Activated naive CD4-positive, alpha-beta T cell treated with anti-CD3 and anti-CD28 coated beads, Interleukin-2, amount 10 ng/mL, durations not matched to agents 7 days and 5 days (primary cell): Measurements from ENCODE around the gene GINS2.

ENCODE experiments used
- CTCF ChIA-PET: fragments of 350-600 bp; sonication (Branson Sonifier 250); formaldehyde crosslinking; loops from one replicate; lab custom pipeline; 2021; ENCODE audit warnings: antibody characterized with exemption; lab: Charles Lee
- DNase-seq: peaks from one replicate; pipeline ENCODE4 v3.0.0-alpha.2; 2020
- H3K27ac Mint-ChIP-seq: one replicate; pipeline ENCODE4 v1.8.0; 2021; ENCODE audit warnings: mild to moderate bottlenecking, moderate library complexity, mixed read lengths
- H3K27me3 Mint-ChIP-seq: one replicate; pipeline ENCODE4 v1.8.0; 2021; ENCODE audit warnings: mild to moderate bottlenecking, mixed read lengths
- H3K36me3 Mint-ChIP-seq: one replicate; pipeline ENCODE4 v1.8.0; 2021; ENCODE audit warnings: mixed read lengths
- H3K4me1 Mint-ChIP-seq: one replicate; pipeline ENCODE4 v1.8.0; 2021; ENCODE audit warnings: mixed read lengths
- H3K4me3 Mint-ChIP-seq: one replicate; pipeline ENCODE4 v1.8.0; 2021; ENCODE audit warnings: mild to moderate bottlenecking, moderate library complexity, mixed read lengths
- H3K9me3 Mint-ChIP-seq: one replicate; pipeline ENCODE4 v1.8.0; 2021; ENCODE audit warnings: mixed read lengths

Gene GINS2

GRCh38 chr16:85688586-85689284 lies at the start of gene GINS2:
Gene GINS2, minus strand, starts transcription at chr16:85688954. Its CDS starts 56 bp downstream, at chr16:85688898.
- Mint-ChIP-seq H3K4me1 (peaks cover 26% of the 10 kb centered on the region), H3K27ac (peak within 1 kb of the TSS; percentile 80), H3K36me3 (peaks cover 8% of the 10 kb centered on the region), H3K4me3 (peak within 1 kb of the TSS; percentile 81), H3K27me3 (peaks cover 39% of the 10 kb centered on the region), H3K9me3 (no peaks in the 10 kb centered on the region)
- CTCF ChIA-PET = interaction anchor here (1.2 kb wide), 1 partner anchor 272 kb away, joined by 3 read pairs; no protein-coding TSS in a partner anchor
- DNase-seq = peak; percentile 93

GRCh38 chr16:85736921-85737320 lies 48.2 kb upstream of the GINS2 start:
- Mint-ChIP-seq H3K4me3 (no peak overlapping the region), H3K36me3 (no peaks in the 10 kb centered on the region), H3K27me3 (peaks cover 19% of the 10 kb centered on the region), H3K4me1 (peaks cover 32% of the 10 kb centered on the region), H3K9me3 (no peaks in the 10 kb centered on the region), H3K27ac (no peak overlapping the region)
- CTCF ChIA-PET = interaction anchor here (0.7 to 1.7 kb wide), 2 partner anchors 20 to 27 kb away, joined by 3 to 5 read pairs; no protein-coding TSS in a partner anchor
- no peak for DNase-seq

- Mint-ChIP-seq H3K4me3 (peak overlapping the region; percentile 33), H3K36me3 (no peaks in the 10 kb centered on the region), H3K27me3 (peaks cover 12% of the 10 kb centered on the region), H3K4me1 (peaks cover 32% of the 10 kb centered on the region), H3K27ac (peak overlapping the region; percentile 83), H3K9me3 (no peaks in the 10 kb centered on the region)
- DNase-seq = no peak
- CTCF ChIA-PET = interaction anchor here (0.7 to 1.7 kb wide), 3 partner anchors 19 to 120 kb away, joined by 3 to 5 read pairs (median 4); no protein-coding TSS in a partner anchor
Measured at GRCh38 chr16:85735946-85736345, 47.2 kb upstream of the GINS2 start.

- peaks cover 32% of the 10 kb centered on the region for H3K4me1 Mint-ChIP-seq
- peak overlapping the region; percentile 33 for H3K4me3 Mint-ChIP-seq
- H3K27ac Mint-ChIP-seq = peak overlapping the region; percentile 83
- no peaks in the 10 kb centered on the region for H3K36me3 Mint-ChIP-seq
- CTCF ChIA-PET = no interaction called here
- peak; percentile 85 for DNase-seq
- no peaks in the 10 kb centered on the region for H3K9me3 Mint-ChIP-seq
- peaks cover 11% of the 10 kb centered on the region for H3K27me3 Mint-ChIP-seq
Measured at GRCh38 chr16:85735225-85735635, 46.5 kb upstream of the GINS2 start.

- Mint-ChIP-seq H3K9me3 (no peaks in the 10 kb centered on the region), H3K36me3 (no peaks in the 10 kb centered on the region), H3K27me3 (peaks cover 8% of the 10 kb centered on the region), H3K27ac (peak overlapping the region; percentile 83), H3K4me1 (peaks cover 32% of the 10 kb centered on the region), H3K4me3 (peak overlapping the region; percentile 33)
- no peak for DNase-seq
- CTCF ChIA-PET = no interaction called here
Measured at GRCh38 chr16:85734311-85735017, 45.7 kb upstream of the GINS2 start.

GRCh38 chr16:85733839-85734170 lies 45.1 kb upstream of the GINS2 start:
- H3K27ac Mint-ChIP-seq = no peak overlapping the region
- peaks cover 32% of the 10 kb centered on the region for H3K4me1 Mint-ChIP-seq
- no peak overlapping the region for H3K4me3 Mint-ChIP-seq
- H3K27me3 Mint-ChIP-seq = peaks cover 8% of the 10 kb centered on the region
- H3K36me3 Mint-ChIP-seq = no peaks in the 10 kb centered on the region
- H3K9me3 Mint-ChIP-seq = no peaks in the 10 kb centered on the region
- DNase-seq = no peak
- CTCF ChIA-PET = no interaction called here

GRCh38 chr16:85733155-85733838 lies 44.5 kb upstream of the GINS2 start:
- H3K9me3 Mint-ChIP-seq = no peaks in the 10 kb centered on the region
- H3K4me3 Mint-ChIP-seq = no peak overlapping the region
- H3K27ac Mint-ChIP-seq = no peak overlapping the region
- DNase-seq = no peak
- peaks cover 32% of the 10 kb centered on the region for H3K4me1 Mint-ChIP-seq
- CTCF ChIA-PET = no interaction called here
- H3K36me3 Mint-ChIP-seq = no peaks in the 10 kb centered on the region
- peaks cover 8% of the 10 kb centered on the region for H3K27me3 Mint-ChIP-seq

- Mint-ChIP-seq H3K27ac (no peak overlapping the region), H3K9me3 (no peaks in the 10 kb centered on the region), H3K36me3 (no peaks in the 10 kb centered on the region), H3K4me1 (peaks cover 29% of the 10 kb centered on the region), H3K4me3 (no peak overlapping the region), H3K27me3 (peaks cover 5% of the 10 kb centered on the region)
- no peak for DNase-seq
- CTCF ChIA-PET = no interaction called here
Measured at GRCh38 chr16:85731179-85731578, 42.4 kb upstream of the GINS2 start.

- Mint-ChIP-seq H3K36me3 (no peaks in the 10 kb centered on the region), H3K27me3 (no peaks in the 10 kb centered on the region), H3K4me1 (peaks cover 18% of the 10 kb centered on the region), H3K9me3 (no peaks in the 10 kb centered on the region), H3K4me3 (no peak overlapping the region), H3K27ac (no peak overlapping the region)
- CTCF ChIA-PET = interaction anchor here (1.3 kb wide), 1 partner anchor 13 kb away, joined by 3 read pairs; no protein-coding TSS in a partner anchor
- DNase-seq = no peak
Measured at GRCh38 chr16:85730186-85730465, 41.4 kb upstream of the GINS2 start.

GRCh38 chr16:85729452-85730185 lies 40.9 kb upstream of the GINS2 start:
- Mint-ChIP-seq H3K9me3 (no peaks in the 10 kb centered on the region), H3K4me3 (no peak overlapping the region), H3K36me3 (no peaks in the 10 kb centered on the region), H3K4me1 (peaks cover 13% of the 10 kb centered on the region), H3K27me3 (no peaks in the 10 kb centered on the region), H3K27ac (no peak overlapping the region)
- CTCF ChIA-PET = interaction anchor here (1.3 kb wide), 1 partner anchor 12 kb away, joined by 3 read pairs; no protein-coding TSS in a partner anchor
- DNase-seq = no peak

GRCh38 chr16:85728879-85729278 lies 40.1 kb upstream of the GINS2 start:
- no peaks in the 10 kb centered on the region for H3K27me3 Mint-ChIP-seq

GRCh38 chr16:85724936-85725335 lies 36.2 kb upstream of the GINS2 start:
- H3K4me3 Mint-ChIP-seq = no peak overlapping the region
- no peaks in the 10 kb centered on the region for H3K9me3 Mint-ChIP-seq
- no peak for DNase-seq
- no peak overlapping the region for H3K27ac Mint-ChIP-seq
- no peaks in the 10 kb centered on the region for H3K36me3 Mint-ChIP-seq
- CTCF ChIA-PET = interaction anchor here (1.7 kb wide), 1 partner anchor 8 kb away, joined by 5 read pairs; no protein-coding TSS in a partner anchor
- no peaks in the 10 kb centered on the region for H3K27me3 Mint-ChIP-seq
- no peaks in the 10 kb centered on the region for H3K4me1 Mint-ChIP-seq

More at GRCh38 chr16:85728879-85729278, 40.1 kb upstream of the GINS2 start:
- Mint-ChIP-seq H3K4me3 (no peak overlapping the region), H3K9me3 (no peaks in the 10 kb centered on the region), H3K27ac (no peak overlapping the region), H3K36me3 (no peaks in the 10 kb centered on the region), H3K4me1 (peaks cover 11% of the 10 kb centered on the region)
- CTCF ChIA-PET = interaction anchor here (1.3 kb wide), 1 partner anchor 11 kb away, joined by 3 read pairs; no protein-coding TSS in a partner anchor
- DNase-seq = no peak

- H3K27me3 Mint-ChIP-seq = no peaks in the 10 kb centered on the region
- no peak overlapping the region for H3K27ac Mint-ChIP-seq
- H3K36me3 Mint-ChIP-seq = no peaks in the 10 kb centered on the region
- no peak overlapping the region for H3K4me3 Mint-ChIP-seq
- CTCF ChIA-PET = interaction anchor here (1.7 kb wide), 1 partner anchor 7 kb away, joined by 5 read pairs; no protein-coding TSS in a partner anchor
- DNase-seq = no peak
- H3K4me1 Mint-ChIP-seq = no peaks in the 10 kb centered on the region
- no peaks in the 10 kb centered on the region for H3K9me3 Mint-ChIP-seq
Measured at GRCh38 chr16:85724126-85724879, 35.5 kb upstream of the GINS2 start.
